ENCODE results near the gene TMEM86B.

Gene TMEM86B

DNA sequence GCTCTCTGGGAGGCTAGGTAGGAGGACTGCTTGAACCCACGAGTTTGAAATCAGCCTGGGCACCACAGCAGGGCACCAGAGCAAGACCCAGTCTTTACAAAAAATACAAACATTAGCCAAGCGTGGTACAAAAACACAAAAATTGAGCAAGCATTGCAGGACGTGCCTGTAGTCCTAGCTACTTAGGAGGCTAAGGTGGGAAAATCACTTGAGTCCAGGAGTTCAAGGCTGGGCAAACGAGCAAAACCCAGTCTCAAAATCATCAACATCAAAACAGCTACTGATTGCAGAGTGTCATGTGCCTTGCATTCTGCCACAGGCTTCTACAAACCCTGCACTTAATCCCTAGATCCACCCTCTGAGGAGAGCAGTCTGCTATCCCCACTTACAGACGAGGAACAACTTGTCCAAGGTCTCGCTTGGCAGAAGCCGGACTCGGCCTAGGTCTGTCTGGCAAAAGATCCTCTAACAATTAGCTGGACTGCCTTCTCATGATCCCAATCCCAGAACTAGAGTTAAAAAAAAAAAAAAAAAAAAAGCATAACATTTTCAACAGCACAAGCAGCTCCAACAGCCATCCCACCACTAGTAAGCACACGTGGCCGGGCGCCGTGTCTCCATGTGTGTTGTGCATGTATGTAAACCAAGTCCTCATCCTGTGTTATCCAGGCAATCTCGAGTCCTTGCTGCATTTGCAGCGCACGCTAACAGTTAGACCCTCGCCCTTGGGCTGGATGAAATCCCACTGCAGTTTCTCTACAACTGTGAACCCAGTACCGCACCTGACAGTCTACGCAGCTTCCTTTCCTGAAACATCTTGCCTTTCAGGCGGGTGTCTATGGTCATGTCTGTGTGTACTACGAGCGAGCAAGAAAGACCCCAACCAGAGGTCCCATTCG, 28.2 kb upstream of the TMEM86B start:
- no peak for DNase-seq

GRCh38 chr19:55255618-55256423, 27.3 kb upstream of the TMEM86B start:
- DNase-seq, result peak; percentile 79

GRCh38 chr19:55254625-55254977, 26.0 kb upstream of the TMEM86B start:
- DNase-seq, result no peak

DNA sequence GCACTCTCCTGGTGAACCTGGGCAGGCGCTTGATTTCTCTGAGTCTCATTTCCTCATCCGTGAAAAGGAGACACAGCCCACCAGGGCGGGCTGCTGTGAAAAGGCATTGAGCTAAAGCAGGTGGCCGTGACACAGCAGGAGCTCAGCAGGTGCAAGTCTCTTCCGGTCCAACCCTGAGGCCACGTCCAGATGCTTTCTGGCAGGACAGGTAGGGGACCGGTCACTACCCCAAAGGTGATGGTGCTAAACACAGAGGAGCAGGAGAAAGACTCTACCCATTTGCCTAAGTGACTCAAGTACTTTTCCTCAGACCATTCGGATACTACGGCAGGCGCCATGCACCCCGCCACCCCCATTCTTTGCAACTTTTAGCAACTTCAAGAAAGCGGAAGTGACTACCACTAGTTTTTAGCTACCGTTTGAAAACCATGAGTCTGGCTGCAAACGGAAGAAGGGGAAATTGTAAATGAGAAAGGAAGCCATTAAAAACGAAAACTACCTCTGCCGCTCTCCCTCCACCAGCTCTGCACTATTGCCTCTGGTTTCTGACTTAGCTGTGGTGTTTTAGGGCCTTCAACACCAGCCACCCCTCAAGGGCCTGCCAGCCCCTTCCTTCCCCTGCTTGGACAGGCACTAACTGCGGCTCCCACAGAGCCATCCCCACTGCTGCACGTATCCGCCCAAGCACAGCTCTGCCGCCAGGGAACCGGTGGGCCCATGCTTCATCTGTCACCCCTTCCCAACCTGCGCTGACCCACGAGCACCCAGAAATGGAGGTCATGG, 25.5 kb upstream of the TMEM86B start:
- DNase-seq, result peak; percentile 87

- no peak for DNase-seq
Observed at GRCh38 chr19:55252760-55253663, 24.4 kb upstream of the TMEM86B start.

DNA sequence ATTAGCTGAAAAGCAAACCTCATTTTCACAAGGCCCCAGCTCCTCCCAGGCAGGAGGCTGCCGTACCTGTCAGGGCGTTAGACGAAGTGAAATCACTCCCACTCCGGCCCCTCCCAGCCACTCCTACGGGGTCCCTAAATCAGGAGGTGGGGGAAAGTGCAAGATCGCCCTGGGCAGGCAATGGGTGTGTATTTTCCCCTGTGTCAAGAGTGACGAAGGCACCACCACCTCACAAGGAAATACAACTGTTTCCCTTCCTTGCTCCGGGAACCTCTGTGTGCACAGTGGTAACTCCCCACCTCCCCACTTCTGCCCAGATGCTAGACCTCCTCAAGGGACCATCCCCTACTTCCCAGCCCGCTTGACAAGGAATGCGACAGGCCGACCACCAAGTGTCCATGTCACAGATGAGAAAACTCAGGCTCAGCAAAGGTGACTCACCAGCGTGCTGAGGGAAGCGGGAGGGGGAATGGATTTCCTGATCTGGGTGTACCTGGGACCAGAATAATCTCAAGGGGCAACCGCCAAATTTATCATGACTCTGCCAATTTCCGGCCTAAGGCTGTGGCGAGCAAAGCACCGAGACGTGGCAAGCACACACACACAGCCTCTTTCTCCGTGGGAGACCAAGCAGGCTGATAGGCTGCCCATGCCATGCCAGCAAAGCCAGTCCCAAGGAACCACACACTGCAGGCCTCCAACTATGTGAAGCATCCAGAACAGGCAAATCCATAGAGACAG, 22.9 kb upstream of the TMEM86B start:
- peak; percentile 74 for DNase-seq

DNA sequence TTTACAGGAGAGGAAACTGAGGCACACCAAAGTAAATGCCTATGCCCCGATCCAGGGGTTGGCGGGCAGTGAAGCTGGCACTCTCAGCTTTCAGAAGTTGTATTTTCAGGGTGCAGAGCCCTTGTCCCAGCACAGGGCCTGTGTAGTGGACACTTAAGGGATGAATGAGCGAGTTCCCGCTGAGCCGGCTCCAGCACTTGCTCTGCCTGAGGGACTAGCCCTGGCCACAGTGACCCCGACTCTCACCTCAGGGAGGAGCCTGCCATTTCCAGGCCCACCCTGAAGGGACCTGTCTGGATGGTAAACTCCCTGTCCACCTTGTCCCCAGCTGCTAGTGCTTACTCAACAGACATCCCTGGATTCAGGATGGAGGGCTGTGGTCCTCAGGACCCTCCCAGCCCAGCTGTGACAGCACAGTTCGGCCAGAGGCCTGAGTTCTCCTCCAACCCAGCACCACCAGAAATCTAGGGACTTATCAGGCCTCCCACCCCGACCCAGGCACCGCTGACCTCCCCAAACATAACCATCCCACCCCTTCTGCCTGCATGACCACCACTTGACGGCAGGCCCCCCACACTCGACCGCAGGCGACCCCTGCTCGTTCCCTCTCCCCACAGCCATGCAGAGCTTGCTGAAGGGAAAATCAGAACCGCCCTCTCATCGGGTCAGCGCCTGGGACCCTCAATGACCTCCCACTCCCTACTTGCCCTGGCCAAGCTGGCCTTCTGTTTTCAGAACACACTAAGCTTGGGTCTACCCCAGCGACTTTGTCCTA, 21.9 kb upstream of the TMEM86B start:
- DNase-seq, result no peak

- no peak for DNase-seq
Observed at GRCh38 chr19:55249841-55250240, 21.3 kb upstream of the TMEM86B start.

DNA sequence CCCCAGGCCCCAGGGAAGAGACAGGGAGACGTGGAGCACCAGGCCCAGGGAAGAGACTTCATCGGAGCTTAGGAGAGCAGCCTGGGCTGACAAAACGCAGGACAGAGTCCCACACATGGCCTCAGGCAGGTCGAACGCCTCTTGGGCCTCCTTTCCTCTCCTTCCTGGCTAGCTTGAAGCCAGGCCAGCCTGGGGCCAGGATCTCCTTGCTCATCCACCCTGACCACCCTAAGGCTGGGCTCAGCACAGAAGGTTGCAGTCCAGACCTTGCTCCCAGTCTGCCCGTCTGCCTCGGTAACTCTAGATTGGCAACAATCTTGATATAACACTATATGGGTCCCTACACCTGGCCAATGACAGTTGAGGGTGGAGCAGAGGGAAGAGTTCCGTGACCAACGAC, 20.1 kb upstream of the TMEM86B start:
- DNase-seq, result no peak

- no peak for DNase-seq
Observed at GRCh38 chr19:55248166-55248675, 19.7 kb upstream of the TMEM86B start.

- DNase-seq, result no peak
Observed at GRCh38 chr19:55247621-55248099, 19.1 kb upstream of the TMEM86B start.

- no peak for DNase-seq
Observed at GRCh38 chr19:55246462-55247451, 18.2 kb upstream of the TMEM86B start.

- DNase-seq, result no peak
Observed at GRCh38 chr19:55245236-55245904, 16.8 kb upstream of the TMEM86B start.

GRCh38 chr19:55244004-55244680, 15.6 kb upstream of the TMEM86B start:
- DNase-seq, result no peak

GRCh38 chr19:55242517-55242916, 14.0 kb upstream of the TMEM86B start:
- no peak for DNase-seq

DNA sequence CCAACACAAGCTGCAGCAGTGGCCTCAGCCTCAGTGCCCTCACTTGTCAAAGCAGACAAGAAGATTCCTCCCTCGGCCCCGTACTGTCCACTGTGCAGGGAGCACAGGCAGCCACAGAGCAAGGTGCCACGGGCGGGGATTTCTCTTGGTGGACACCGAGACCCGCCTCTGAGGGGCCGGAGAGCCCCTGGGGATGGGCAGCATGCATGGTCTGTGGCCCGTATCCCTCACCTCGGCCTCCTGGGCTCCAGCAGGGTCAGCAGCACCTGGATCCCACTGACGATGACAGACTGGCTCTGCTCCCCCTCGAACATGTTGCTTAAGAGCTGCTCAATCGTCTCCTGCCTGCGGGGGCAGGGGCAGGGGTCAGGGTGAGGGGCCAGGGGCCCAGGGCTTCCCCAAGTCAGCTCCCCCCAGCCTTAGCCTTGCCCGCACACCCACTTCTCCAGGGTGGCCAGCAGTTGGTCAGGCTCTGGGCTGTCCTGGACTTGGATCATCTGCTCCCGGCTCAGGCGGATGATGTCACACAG, 13.4 kb upstream of the TMEM86B start:
- no peak for DNase-seq

- no peak for DNase-seq
Observed at GRCh38 chr19:55241143-55241934, 12.8 kb upstream of the TMEM86B start.

Measured in activated CD8-positive, alpha-beta memory T cell treated with anti-CD3 and anti-CD28 coated beads for 24 hours (primary cell).